Measurements from ENCODE around the gene KIF21B.
"Not testable (repeated sequence)": the region's sequence is repeated elsewhere in the genome, so short reads cannot be mapped to it uniquely, and the experiment has no call there.

KIF21B gene

DNA sequence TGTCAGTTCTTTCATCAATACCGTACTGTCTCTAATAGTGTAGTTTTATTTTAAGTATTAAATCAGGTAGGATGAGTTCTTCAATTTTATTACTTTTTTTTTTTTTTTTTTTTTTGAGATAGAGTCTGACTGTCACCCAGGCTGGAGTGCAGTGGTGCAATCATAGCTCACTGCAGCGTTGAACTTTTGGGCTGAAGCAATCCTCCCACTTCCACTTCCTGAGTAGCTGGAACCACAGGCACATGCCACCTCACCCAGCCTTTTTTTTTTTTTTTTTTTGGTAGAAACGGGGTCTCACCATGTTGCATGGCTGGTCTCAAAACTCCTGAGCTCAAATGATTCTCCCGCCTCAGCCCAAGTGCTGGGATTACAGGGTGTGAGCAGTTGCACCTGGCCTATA is 84.6 kb downstream of the KIF21B start:
- no peak for DNase-seq (ENCODE audit: low spot score)

DNA sequence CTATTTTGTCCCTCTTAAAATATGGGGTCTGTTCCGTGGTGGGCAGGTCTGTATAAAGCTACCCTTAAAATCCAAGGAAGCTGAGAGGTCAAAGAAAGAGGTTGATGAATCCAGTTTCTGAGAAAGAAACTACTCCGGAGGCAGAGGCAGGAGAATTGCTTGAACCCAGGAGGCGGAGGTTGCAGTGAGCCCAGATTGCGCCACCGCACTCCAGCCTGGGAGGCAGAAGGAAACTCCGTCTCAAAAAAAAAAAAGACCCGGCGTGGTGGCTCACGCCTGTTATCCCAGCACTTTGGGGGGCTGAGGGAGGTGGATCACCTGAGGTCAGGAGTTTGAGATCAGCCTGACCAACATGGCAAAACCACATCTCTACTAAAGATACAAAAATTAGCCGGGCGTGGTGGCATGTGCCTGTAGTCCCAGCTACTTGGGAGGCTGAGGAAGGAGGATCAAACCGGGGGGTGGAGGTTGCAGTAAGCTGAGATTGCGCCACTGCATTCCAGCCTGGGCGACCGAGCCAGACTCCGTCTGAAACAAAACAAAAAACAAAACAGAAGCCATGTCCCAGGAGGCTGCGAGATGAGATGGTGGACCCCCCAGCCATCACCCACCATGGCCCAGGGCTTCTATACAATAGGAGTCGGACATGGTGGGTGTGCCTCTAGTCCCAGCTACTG is 88.1 kb downstream of the KIF21B start:
- not testable (repeated sequence) for DNase-seq (ENCODE audit: low spot score)

DNA sequence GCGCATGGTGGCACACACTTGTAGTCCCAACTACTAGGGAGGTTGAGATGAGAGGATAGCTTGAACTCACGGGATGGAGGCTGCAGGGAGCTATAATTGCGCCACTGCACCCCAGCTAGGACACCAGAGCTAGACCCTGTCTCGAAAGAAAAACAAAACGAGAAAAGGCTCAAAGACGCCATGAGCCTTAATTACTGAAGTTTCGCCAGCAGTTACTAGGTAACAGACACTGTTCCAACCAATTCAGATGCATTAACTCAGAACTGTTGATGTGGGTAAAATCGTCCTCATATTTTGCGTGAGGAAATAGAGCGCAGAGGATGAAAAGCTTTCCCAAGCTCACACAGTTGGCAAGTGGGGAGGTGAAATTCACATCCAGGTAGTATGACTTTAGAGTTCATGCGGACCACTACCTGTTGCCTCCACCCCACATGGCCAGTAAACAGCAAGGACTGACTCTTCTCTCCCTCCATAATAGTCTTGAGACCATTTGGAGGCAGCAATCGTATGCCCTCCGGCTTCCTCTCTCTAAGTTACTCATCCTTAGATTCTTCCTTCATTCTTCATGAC is 88.8 kb downstream of the KIF21B start:
- DNase-seq (ENCODE audit: low spot score), result no peak

- no peak for DNase-seq (ENCODE audit: low spot score)
Measured at GRCh38 chr1:200931776-200932175, 91.7 kb downstream of the KIF21B start.

GRCh38 chr1:200930285-200930684 is 93.2 kb downstream of the KIF21B start:
- not testable (repeated sequence) for DNase-seq (ENCODE audit: low spot score)

DNA sequence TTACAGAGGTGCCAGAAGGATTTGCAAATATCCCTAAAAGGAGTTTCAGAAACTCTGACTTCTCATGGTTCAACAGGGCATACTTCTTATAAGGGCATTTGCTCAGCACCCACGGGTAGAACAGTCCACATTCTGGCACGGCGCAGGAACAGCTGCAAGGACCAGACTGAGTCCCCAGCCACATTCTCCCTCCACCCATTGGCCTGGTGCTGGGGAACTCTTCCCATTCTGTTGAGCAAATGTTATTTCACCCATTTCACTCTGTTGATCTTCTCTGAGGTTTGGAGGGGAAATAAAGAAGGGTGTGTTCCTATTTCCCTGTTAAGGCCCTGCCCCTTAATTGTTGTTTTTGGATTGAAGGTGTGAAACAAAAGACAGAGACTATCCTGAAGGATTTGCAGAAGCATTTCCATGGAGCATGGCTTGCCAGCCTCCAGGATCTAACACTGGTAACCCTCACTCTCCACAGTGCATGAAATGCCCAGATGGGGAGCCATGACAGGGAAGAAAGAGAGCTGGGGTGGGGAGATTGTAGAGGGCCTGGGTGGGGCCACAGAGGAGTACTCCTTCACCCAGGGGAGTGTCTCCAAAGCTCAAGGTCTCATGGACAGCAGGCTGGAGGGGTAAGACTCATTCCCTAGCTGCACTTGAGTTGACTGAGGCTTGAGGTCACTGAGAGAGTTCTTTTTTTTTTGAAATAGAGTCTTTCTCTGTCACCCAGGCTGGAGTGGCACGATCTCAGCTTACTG is 93.8 kb downstream of the KIF21B start:
- DNase-seq (ENCODE audit: low spot score), result no peak

- DNase-seq (ENCODE audit: low spot score), result no peak
Measured at GRCh38 chr1:200925831-200926230, 97.7 kb downstream of the KIF21B start.

- no peak for DNase-seq (ENCODE audit: low spot score)
Measured at GRCh38 chr1:200923601-200924000, 99.9 kb downstream of the KIF21B start.

DNA sequence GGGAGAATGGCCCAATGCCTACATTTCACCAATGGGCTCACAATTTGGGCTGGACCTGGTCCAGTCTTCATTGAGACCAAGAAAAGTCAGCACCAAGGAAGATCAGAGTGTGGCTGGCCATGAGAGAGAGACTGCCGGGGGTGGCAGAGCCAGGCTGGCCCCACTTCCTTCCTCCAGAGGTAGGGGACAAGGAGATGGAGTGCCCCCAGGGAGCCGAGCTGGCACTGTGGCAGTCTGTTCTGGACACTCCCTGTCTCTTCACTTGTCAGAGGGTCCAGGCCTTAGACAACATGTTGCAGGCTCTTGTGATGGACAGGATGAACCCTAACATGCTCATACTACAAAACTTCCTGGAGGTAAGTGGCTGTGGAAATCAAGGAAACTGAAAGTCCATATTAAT is 101.1 kb downstream of the KIF21B start:
- DNase-seq (ENCODE audit: low spot score), result no peak

- DNase-seq (ENCODE audit: low spot score), result no peak
Measured at GRCh38 chr1:200921571-200922110, 101.9 kb downstream of the KIF21B start.
